ENCODE data around the gene LELP1. TPM values are rescaled to one million over a fixed set of nuclear protein-coding genes. Genes with fewer than 3 reads are reported as not detected.

Gene LELP1
- total and polyA plus RNA-seq, 9 of the 15 experiments (the other 6 are each of a cell fraction or from before 2014, with no cell fraction given), result not detected

- TF ChIP-seq, protein P1, sequence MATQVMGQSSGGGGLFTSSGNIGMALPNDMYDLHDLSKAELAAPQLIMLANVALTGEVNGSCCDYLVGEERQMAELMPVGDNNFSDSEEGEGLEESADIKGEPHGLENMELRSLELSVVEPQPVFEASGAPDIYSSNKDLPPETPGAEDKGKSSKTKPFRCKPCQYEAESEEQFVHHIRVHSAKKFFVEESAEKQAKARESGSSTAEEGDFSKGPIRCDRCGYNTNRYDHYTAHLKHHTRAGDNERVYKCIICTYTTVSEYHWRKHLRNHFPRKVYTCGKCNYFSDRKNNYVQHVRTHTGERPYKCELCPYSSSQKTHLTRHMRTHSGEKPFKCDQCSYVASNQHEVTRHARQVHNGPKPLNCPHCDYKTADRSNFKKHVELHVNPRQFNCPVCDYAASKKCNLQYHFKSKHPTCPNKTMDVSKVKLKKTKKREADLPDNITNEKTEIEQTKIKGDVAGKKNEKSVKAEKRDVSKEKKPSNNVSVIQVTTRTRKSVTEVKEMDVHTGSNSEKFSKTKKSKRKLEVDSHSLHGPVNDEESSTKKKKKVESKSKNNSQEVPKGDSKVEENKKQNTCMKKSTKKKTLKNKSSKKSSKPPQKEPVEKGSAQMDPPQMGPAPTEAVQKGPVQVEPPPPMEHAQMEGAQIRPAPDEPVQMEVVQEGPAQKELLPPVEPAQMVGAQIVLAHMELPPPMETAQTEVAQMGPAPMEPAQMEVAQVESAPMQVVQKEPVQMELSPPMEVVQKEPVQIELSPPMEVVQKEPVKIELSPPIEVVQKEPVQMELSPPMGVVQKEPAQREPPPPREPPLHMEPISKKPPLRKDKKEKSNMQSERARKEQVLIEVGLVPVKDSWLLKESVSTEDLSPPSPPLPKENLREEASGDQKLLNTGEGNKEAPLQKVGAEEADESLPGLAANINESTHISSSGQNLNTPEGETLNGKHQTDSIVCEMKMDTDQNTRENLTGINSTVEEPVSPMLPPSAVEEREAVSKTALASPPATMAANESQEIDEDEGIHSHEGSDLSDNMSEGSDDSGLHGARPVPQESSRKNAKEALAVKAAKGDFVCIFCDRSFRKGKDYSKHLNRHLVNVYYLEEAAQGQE (IDR thresholded peaks at IDR 0.05; ENCODE audit: borderline replicate concordance), result peak; percentile 72; the same call in 1 of the 2 replicates
- TF ChIP-seq, protein P1 (CRISPR knock-in tag; IDR thresholded peaks at IDR 0.05; ENCODE audit: low read depth), result no peak
- TF ChIP-seq PBX2 (CRISPR knock-in tag; IDR thresholded peaks at IDR 0.05; ENCODE audit: low read depth), result peak; percentile 58
- TF ChIP-seq PBX2 (tag; conservative IDR thresholded peaks at IDR 0.05; ENCODE audit: low read depth), result peak; percentile 88
- TF ChIP-seq HMG20A (CRISPR knock-in tag; conservative IDR thresholded peaks at IDR 0.05), result no peak
- TF ChIP-seq MEIS2 (IDR thresholded peaks at IDR 0.05; ENCODE audit: partially characterized antibody), result peak; percentile 91
- peak; percentile 71 to 86 for TF ChIP-seq RAD21 (CRISPR knock-in tag; conservative IDR thresholded peaks at IDR 0.05 in 1 of 2, IDR thresholded peaks at IDR 0.05 in 1 of 2)
- peak; percentile 84 for TF ChIP-seq SMC3 (conservative IDR thresholded peaks at IDR 0.05; ENCODE audit: insufficient read depth, low read depth, low read length)
Measured at GRCh38 chr1:153192697-153193096, 10.5 kb upstream of the LELP1 start (continued).
